Loucy (cell line): ENCODE data around the gene PRCP.

Experiments used
- H2AFZ ChIP-seq: fragments of 200-600 bp; sonication (generic); 2 replicates; pipeline ENCODE4 v1.6.0; 2016; ENCODE audit warnings: antibody characterized with exemption, mild to moderate bottlenecking, low read length, moderate library complexity
- H3F3A ChIP-seq: fragments of 200-600 bp; 2 replicates; pipeline ENCODE4 v1.6.0; 2016; ENCODE audit warnings: antibody characterized with exemption, low read depth, mild to moderate bottlenecking
- H3K27me3 ChIP-seq: fragments of 200-600 bp; sonication (generic); 2 replicates; pipeline ENCODE4 v1.6.1; 2014; ENCODE audit warnings: low read length, mild to moderate bottlenecking; ENCODE audit not compliant: insufficient read depth, poor library complexity, severe bottlenecking
- H3K36me3 ChIP-seq: fragments of 200-600 bp; sonication (generic); 2 replicates; pipeline ENCODE4 v1.6.1; 2016; ENCODE audit warnings: low read length; ENCODE audit not compliant: insufficient read depth
- H3K4me1 ChIP-seq: fragments of 200-600 bp; sonication (generic); 2 replicates; pipeline ENCODE4 v1.5.1; 2014; ENCODE audit warnings: low read length, mild to moderate bottlenecking; ENCODE audit not compliant: insufficient read depth, poor library complexity, severe bottlenecking
- H3K4me2 ChIP-seq: fragments of 200-600 bp; sonication (generic); 2 replicates; pipeline ENCODE4 v1.6.0; 2014; ENCODE audit warnings: antibody characterized with exemption, low read length, low read depth, mild to moderate bottlenecking; ENCODE audit not compliant: poor library complexity, severe bottlenecking
- H3K4me3 ChIP-seq: fragments of 200-600 bp; sonication (generic); 2 replicates; pipeline ENCODE4 v1.5.1; 2014; ENCODE audit warnings: low read length, mild to moderate bottlenecking, mixed read lengths; ENCODE audit not compliant: poor library complexity, severe bottlenecking
- H3K79me2 ChIP-seq: fragments of 200-600 bp; sonication (generic); 2 replicates; pipeline ENCODE4 v1.6.1; 2014; ENCODE audit warnings: low read length; ENCODE audit not compliant: insufficient read depth
- H3K9ac ChIP-seq: fragments of 200-600 bp; sonication (generic); 2 replicates; pipeline ENCODE4 v1.6.0; 2014; ENCODE audit warnings: mild to moderate bottlenecking, low read depth, low read length, moderate library complexity; ENCODE audit not compliant: poor library complexity, severe bottlenecking
- H3K9me2 ChIP-seq: fragments of 200-600 bp; sonication (generic); replicated peaks from 2 replicates; pipeline ENCODE4 v1.6.1; 2016; ENCODE audit warnings: low read depth, low read length, mixed read lengths
- H3K9me3 ChIP-seq: fragments of 200-600 bp; sonication (generic); 2 replicates; pipeline ENCODE4 v1.6.1; 2014; ENCODE audit warnings: mild to moderate bottlenecking, antibody characterized with exemption, low read length, low read depth; ENCODE audit not compliant: insufficient read depth
- H4K20me1 ChIP-seq: fragments of 200-600 bp; sonication (generic); 2 replicates; pipeline ENCODE4 v1.6.0; 2014; ENCODE audit warnings: antibody characterized with exemption, low read length, mild to moderate bottlenecking; ENCODE audit not compliant: insufficient read depth, poor library complexity, severe bottlenecking
- EZH2phosphoT487 ChIP-seq: fragments of 200-600 bp; IDR thresholded peaks from 2 replicates; pipeline ENCODE4 v1.6.1; 2018; ENCODE audit warnings: antibody characterized with exemption, mild to moderate bottlenecking, moderate library complexity, borderline replicate concordance
- TF ChIP-seq, protein P1 (sequence below): fragments of 200-600 bp; sonication (generic); conservative IDR thresholded peaks from 2 replicates; pipeline ENCODE4 v1.5.1; 2014; ENCODE audit warnings: mild to moderate bottlenecking, antibody characterized with exemption, low read length

The PRCP gene

DNA sequence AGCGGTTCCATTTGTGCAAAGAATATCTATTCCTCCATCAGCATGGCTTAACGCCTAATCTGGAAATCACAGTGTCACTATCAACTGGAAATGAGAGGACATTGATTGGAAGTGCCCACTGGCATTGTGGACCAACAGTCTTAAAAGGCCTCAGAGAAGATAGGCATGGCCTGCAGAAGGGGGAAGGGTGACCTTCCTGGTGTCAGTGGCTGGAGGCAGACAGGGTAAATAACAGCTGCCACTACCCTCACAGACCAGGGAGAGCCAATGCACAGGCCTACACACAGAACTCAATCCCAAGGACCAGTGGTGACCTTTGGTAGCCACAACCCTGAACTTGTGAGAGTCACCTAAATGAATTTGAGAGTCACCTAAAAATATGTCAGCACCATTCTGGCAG, 37.3 kb upstream of the PRCP start:
- Histone ChIP-seq H2AFZ (no peak overlapping the region), H4K20me1 (no peaks in the 10 kb centered on the region), H3K27me3 (no peaks in the 10 kb centered on the region), H3K9me2 (no peaks in the 10 kb centered on the region), H3K9ac (no peak overlapping the region), H3K4me2 (no peak overlapping the region), H3K4me3 (no peak overlapping the region), H3K4me1 (peaks cover 35% of the 10 kb centered on the region), H3K36me3 (no peaks in the 10 kb centered on the region), H3K79me2 (no peaks in the 10 kb centered on the region), H3K9me3 (peaks cover 5% of the 10 kb centered on the region; the same call in 1 of the 2 replicates), H3F3A (no peaks in the 10 kb centered on the region)
- TF ChIP-seq EZH2phosphoT487, result no peak
- TF ChIP-seq, protein P1, sequence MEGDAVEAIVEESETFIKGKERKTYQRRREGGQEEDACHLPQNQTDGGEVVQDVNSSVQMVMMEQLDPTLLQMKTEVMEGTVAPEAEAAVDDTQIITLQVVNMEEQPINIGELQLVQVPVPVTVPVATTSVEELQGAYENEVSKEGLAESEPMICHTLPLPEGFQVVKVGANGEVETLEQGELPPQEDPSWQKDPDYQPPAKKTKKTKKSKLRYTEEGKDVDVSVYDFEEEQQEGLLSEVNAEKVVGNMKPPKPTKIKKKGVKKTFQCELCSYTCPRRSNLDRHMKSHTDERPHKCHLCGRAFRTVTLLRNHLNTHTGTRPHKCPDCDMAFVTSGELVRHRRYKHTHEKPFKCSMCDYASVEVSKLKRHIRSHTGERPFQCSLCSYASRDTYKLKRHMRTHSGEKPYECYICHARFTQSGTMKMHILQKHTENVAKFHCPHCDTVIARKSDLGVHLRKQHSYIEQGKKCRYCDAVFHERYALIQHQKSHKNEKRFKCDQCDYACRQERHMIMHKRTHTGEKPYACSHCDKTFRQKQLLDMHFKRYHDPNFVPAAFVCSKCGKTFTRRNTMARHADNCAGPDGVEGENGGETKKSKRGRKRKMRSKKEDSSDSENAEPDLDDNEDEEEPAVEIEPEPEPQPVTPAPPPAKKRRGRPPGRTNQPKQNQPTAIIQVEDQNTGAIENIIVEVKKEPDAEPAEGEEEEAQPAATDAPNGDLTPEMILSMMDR, result no peak

DNA sequence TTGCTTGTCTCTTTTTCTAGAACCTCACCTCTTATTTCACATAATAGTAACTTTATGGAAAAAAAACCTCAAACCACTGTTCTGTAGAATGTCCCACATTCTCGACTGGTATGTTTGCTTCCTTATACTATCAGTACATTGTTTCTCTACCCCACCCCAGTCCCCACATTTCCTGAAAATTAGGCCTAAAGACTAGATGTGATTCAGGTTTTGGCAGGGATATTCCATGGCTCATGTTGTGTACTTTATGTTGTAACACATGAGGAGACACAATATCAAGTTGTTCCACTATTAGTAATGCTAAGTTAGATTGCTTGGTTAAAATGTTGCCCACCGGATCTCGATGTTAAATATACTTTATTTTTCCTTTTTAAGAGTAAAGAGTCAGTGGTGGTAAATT, 36.0 kb upstream of the PRCP start:
- no peaks in the 10 kb centered on the region; the same call in 1 of the 2 replicates for H3K9me3 ChIP-seq

GRCh38 chr11:82932564-82932963, 32.3 kb upstream of the PRCP start:
- Histone ChIP-seq H3K4me2 (peak overlapping the region; percentile 69), H3K4me3 (peak overlapping the region; percentile 53), H3K79me2 (no peaks in the 10 kb centered on the region), H3K27me3 (no peaks in the 10 kb centered on the region), H3K4me1 (peaks cover 54% of the 10 kb centered on the region), H3K9me2 (no peaks in the 10 kb centered on the region), H3F3A (no peaks in the 10 kb centered on the region), H3K36me3 (no peaks in the 10 kb centered on the region), H3K9ac (peak overlapping the region; percentile 67), H3K9me3 (no peaks in the 10 kb centered on the region), H4K20me1 (no peaks in the 10 kb centered on the region), H2AFZ (no peak overlapping the region)
- no peak for TF ChIP-seq EZH2phosphoT487

More for the DNA sequence above, 36.0 kb upstream of the PRCP start:
- Histone ChIP-seq H3K9ac (no peak overlapping the region), H3K4me2 (no peak overlapping the region), H3K79me2 (no peaks in the 10 kb centered on the region), H3F3A (no peaks in the 10 kb centered on the region), H4K20me1 (no peaks in the 10 kb centered on the region), H3K4me3 (no peak overlapping the region), H3K9me2 (no peaks in the 10 kb centered on the region), H2AFZ (no peak overlapping the region), H3K4me1 (peaks cover 43% of the 10 kb centered on the region), H3K36me3 (no peaks in the 10 kb centered on the region), H3K27me3 (no peaks in the 10 kb centered on the region)
- TF ChIP-seq, protein P1, result no peak
- no peak for TF ChIP-seq EZH2phosphoT487

DNA sequence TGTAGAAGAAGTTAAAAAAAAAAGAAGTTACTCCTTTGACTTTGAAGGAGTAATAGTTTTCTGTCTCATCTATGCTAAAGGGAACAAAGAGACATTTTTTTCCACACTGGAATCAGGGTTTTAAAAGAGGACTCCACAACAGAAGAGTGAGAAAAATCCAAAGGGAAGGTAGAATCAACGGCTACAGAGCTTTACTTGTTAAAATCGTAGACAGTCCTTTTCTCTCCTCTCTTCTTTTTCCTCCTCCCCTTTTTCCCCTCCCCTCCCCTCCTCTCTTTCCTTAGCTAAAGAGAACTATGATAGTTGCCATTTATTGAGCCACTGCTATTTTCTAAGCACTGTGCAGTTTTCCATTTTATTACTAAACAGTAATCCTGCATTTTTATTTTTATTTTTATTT, 30.5 kb upstream of the PRCP start:
- Histone ChIP-seq H3F3A (no peaks in the 10 kb centered on the region), H2AFZ (peak overlapping the region; percentile 74; the same call in 1 of the 2 replicates), H3K4me3 (peak overlapping the region; percentile 50), H3K4me1 (peaks cover 57% of the 10 kb centered on the region), H4K20me1 (no peaks in the 10 kb centered on the region), H3K4me2 (peak overlapping the region; percentile 69), H3K9me3 (no peaks in the 10 kb centered on the region), H3K9ac (peak overlapping the region; percentile 67), H3K79me2 (no peaks in the 10 kb centered on the region), H3K27me3 (no peaks in the 10 kb centered on the region), H3K9me2 (no peaks in the 10 kb centered on the region), H3K36me3 (no peaks in the 10 kb centered on the region)
- TF ChIP-seq, protein P1, result no peak
- TF ChIP-seq EZH2phosphoT487, result no peak
